Parathyroid adenoma (tissue), 2 donors: ENCODE results near the gene HS3ST6.

Source experiments
- H2AFZ ChIP-seq: fragments of 300-600 bp; sonication (generic); one replicate; pipeline ENCODE4 v1.7.0; 2017; ENCODE audit warnings: antibody characterized with exemption, mild to moderate bottlenecking
- H3K27ac ChIP-seq: fragments of 300-600 bp; sonication (generic); one replicate; pipeline ENCODE4 v1.7.0; 2017
- H3K27me3 ChIP-seq: fragments of 300-600 bp; sonication (generic); one replicate; pipeline ENCODE4 v1.7.0; 2017; ENCODE audit warnings: low read length; ENCODE audit not compliant: control insufficient read depth, insufficient read depth
- H3K36me3 ChIP-seq: fragments of 300-600 bp; sonication (generic); one replicate; pipeline ENCODE4 v1.7.0; 2017; ENCODE audit warnings: low read length; ENCODE audit not compliant: control insufficient read depth, insufficient read depth
- H3K4me1 ChIP-seq: fragments of 300-600 bp; sonication (generic); one replicate; pipeline ENCODE4 v1.7.0; 2017; ENCODE audit warnings: control low read depth
- H3K4me2 ChIP-seq: fragments of 300-600 bp; sonication (generic); one replicate; pipeline ENCODE4 v1.7.0; 2017; ENCODE audit warnings: low read length
- H3K4me3 ChIP-seq: fragments of 300-600 bp; sonication (generic); one replicate; pipeline ENCODE4 v1.7.0; 2017; ENCODE audit warnings: low read depth, low read length
- H3K79me2 ChIP-seq: fragments of 300-600 bp; sonication (generic); one replicate; pipeline ENCODE4 v1.7.0; 2017; ENCODE audit warnings: control low read depth
- H3K9ac ChIP-seq: fragments of 300-600 bp; sonication (generic); one replicate; pipeline ENCODE4 v1.7.0; 2017; ENCODE audit warnings: mild to moderate bottlenecking
- H3K9me3 ChIP-seq: fragments of 300-600 bp; sonication (generic); one replicate; pipeline ENCODE4 v1.7.0; 2017; ENCODE audit warnings: low read length; ENCODE audit not compliant: control insufficient read depth
- TF ChIP-seq, protein P1 (sequence below): fragments of 300-600 bp; sonication (generic); IDR thresholded peaks from one replicate; pipeline ENCODE4 v1.7.0; 2017; ENCODE audit warnings: antibody characterized with exemption, mild to moderate bottlenecking
- donor health status: primary hyperparathyroidism.

The HS3ST6 gene

DNA sequence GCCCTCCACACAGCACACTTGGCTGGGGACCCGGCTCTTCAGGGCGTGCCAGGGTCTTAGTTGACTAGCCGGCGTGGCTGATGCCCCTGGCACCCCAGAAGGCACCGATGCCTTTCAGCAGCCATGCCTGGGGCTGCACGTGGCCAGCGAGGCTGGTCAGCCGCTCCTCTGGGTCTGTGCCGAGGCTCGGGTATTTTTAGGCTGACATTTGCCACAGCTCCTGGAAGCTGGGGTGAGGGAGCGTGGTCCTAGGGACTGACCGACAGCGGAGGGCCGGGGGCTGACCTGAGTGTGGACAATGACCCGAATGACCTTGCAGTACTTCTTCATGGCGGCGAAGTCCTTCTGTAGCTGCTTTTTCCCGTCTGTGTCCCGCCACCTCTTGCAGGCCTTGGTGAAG is 32.3 kb upstream of the HS3ST6 start:
- H3K4me1 ChIP-seq: no peaks in the 10 kb centered on the region
- H3K27me3 ChIP-seq: no peaks in the 10 kb centered on the region
- H3K4me3 ChIP-seq: no peak overlapping the region
- no peak overlapping the region for H2AFZ ChIP-seq
- no peak overlapping the region for H3K27ac ChIP-seq
- H3K36me3 ChIP-seq: no peaks in the 10 kb centered on the region
- TF ChIP-seq, protein P1, sequence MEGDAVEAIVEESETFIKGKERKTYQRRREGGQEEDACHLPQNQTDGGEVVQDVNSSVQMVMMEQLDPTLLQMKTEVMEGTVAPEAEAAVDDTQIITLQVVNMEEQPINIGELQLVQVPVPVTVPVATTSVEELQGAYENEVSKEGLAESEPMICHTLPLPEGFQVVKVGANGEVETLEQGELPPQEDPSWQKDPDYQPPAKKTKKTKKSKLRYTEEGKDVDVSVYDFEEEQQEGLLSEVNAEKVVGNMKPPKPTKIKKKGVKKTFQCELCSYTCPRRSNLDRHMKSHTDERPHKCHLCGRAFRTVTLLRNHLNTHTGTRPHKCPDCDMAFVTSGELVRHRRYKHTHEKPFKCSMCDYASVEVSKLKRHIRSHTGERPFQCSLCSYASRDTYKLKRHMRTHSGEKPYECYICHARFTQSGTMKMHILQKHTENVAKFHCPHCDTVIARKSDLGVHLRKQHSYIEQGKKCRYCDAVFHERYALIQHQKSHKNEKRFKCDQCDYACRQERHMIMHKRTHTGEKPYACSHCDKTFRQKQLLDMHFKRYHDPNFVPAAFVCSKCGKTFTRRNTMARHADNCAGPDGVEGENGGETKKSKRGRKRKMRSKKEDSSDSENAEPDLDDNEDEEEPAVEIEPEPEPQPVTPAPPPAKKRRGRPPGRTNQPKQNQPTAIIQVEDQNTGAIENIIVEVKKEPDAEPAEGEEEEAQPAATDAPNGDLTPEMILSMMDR: no peak
- H3K9me3 ChIP-seq: no peaks in the 10 kb centered on the region
- no peak overlapping the region for H3K4me2 ChIP-seq
- no peak overlapping the region for H3K9ac ChIP-seq
- no peaks in the 10 kb centered on the region for H3K79me2 ChIP-seq

DNA sequence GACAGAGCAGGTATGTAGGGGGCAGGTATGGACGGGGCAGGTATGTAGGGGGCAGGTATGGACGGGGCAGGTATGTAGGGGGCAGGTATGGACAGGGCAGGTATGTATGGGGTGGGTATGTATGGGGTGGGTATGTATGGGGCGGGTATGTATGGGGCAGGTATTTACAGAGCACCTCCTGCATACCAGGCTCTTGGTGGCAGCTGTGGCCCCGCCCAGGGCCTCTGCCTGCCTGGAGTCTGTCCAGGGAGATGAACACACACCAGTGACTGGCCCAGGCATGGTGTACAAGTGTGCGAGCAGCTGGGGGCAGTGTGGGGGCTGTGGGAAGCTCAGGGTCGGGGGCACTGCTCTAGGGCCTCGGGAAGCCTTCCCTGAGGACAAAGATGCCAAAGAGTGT is 31.8 kb upstream of the HS3ST6 start:
- TF ChIP-seq, protein P1: no peak
- Histone ChIP-seq H3K4me2 (no peak overlapping the region), H3K27ac (no peak overlapping the region), H3K4me3 (no peak overlapping the region), H3K9ac (no peak overlapping the region), H3K36me3 (no peaks in the 10 kb centered on the region), H3K9me3 (no peaks in the 10 kb centered on the region), H3K79me2 (no peaks in the 10 kb centered on the region), H3K27me3 (no peaks in the 10 kb centered on the region), H2AFZ (no peak overlapping the region), H3K4me1 (no peaks in the 10 kb centered on the region)

DNA sequence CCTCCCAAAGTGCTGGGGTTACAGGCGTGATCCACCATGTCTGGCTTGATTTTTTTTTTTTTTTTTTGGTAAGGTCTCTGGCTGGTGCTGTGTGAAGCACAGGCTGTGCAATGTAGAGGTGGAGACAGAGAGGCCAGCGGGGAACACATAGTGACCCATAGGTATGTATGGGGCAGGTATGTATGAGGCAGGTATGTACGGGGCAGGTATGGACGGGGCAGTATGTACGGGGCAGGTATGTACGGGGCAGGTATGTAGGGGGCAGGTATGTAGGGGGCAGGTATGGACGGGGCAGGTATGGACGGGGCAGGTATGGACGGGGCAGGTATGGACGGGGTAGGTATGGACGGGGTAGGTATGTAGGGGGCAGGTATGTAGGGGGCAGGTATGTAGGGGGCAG is 31.3 kb upstream of the HS3ST6 start:
- Histone ChIP-seq H2AFZ (no peak overlapping the region), H3K4me3 (no peak overlapping the region), H3K9me3 (no peaks in the 10 kb centered on the region), H3K79me2 (no peaks in the 10 kb centered on the region), H3K4me1 (no peaks in the 10 kb centered on the region), H3K36me3 (no peaks in the 10 kb centered on the region), H3K27me3 (no peaks in the 10 kb centered on the region), H3K4me2 (no peak overlapping the region), H3K9ac (no peak overlapping the region), H3K27ac (no peak overlapping the region)
- TF ChIP-seq, protein P1: no peak

DNA sequence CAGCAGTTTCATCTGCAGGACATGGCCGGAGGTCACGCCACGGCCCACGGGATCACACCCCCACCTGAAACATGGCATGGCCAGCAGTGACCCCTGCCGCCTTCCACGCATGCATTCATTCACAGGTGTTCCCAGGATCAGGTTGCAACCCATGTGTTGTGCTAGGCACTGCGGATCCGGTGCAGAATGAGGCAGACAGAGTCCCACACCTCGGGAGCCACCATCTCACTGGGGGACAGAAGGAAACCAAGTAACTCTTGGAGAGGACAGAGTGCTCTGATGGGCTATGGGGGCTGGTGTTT is 29.1 kb upstream of the HS3ST6 start:
- H3K79me2 ChIP-seq: no peaks in the 10 kb centered on the region
- H3K36me3 ChIP-seq: no peaks in the 10 kb centered on the region
- H3K27ac ChIP-seq: no peak overlapping the region
- H3K4me3 ChIP-seq: no peak overlapping the region
- H3K9me3 ChIP-seq: no peaks in the 10 kb centered on the region
- peaks cover 2% of the 10 kb centered on the region for H3K4me1 ChIP-seq
- H3K4me2 ChIP-seq: no peak overlapping the region
- no peak overlapping the region for H3K9ac ChIP-seq
- TF ChIP-seq, protein P1: no peak
- no peak overlapping the region for H2AFZ ChIP-seq
- H3K27me3 ChIP-seq: no peaks in the 10 kb centered on the region

DNA sequence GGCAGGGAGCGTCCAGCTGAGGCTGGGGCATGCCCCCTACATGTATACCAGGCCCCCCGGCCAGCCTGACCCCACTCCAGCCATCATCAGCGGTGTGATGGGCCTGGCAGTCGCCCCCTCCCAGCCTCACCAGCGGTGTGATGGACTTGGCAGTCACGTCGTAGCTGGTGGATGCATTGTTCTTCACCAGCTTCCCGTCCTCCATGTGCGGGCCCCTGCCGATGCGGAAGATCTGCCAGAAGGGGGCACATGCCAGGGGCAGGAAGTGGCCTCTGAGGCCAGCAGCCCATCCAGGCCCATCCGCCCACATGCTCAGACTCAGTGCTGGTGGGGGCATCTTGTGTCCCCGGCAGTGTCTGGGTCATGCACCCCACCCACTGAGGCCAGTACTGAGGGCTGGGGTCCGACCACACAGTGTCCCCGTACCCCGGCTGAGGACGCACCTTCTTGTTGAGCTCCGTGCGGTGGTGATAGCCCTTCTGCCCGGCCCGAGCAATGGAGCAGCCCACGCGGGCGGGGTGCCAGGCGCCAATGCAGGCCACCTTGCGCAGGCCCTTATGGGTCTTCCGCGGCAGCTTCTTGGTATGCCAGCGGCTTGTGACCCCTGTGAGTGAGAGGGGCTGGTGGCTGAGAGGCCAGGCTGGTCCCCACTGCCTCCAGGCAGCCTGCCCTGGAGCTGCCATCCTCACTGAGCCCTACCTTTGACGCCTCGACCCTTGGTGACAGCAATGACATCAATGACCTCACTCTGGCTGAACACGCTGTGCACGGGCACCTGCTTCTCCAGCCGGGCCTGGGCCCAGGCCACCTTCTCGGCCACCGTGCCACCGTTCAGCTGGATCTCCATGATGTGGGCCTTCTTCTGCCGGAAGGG is 28.5 kb upstream of the HS3ST6 start:
- Histone ChIP-seq H3K27ac (no peak overlapping the region), H3K79me2 (no peaks in the 10 kb centered on the region), H3K4me3 (no peak overlapping the region), H3K9ac (no peak overlapping the region), H3K4me1 (peaks cover 6% of the 10 kb centered on the region), H3K9me3 (no peaks in the 10 kb centered on the region), H3K27me3 (no peaks in the 10 kb centered on the region), H3K4me2 (no peak overlapping the region), H3K36me3 (no peaks in the 10 kb centered on the region), H2AFZ (no peak overlapping the region)
- TF ChIP-seq, protein P1: no peak
